Hippocampal formation (tissue), 2 donors: Measurements from ENCODE around the gene HDGFL3.
"Not testable (repeated sequence)": the region's sequence is repeated elsewhere in the genome, so short reads cannot be mapped to it uniquely, and the experiment has no call there.

Source experiments
- DNase-seq, 2 donors: peaks; one replicate each; lab custom pipeline; 2025; lab: John Stamatoyannopoulos, UW

HDGFL3 gene

DNA sequence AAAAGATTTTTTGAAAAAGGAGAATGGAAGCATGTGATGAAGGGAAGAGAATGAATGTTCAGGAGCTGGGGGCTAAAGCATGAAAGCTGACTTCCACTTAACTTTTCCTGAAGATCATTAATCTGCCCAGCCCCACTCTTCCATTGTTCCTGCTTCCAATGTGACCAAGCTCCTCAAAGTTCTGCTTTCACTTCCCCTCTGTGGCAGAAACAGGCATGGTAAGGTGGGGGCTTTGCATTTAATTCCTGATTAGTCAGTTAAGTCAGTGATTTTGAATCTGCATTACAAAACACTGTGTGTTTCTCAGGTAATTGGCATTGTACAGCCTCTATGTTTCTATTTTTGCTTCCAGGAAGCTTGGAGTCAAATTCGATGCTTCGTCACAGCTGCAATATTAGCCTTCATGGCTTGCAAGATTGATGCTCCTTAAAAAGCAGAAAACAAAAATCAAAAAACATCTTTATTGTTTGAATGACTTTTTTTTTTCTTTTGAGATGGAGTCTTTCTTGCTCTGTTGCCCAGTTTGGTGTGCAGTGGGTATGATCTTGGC lies 107.5 kb downstream of the HDGFL3 start:
- DNase-seq = no peak

DNA sequence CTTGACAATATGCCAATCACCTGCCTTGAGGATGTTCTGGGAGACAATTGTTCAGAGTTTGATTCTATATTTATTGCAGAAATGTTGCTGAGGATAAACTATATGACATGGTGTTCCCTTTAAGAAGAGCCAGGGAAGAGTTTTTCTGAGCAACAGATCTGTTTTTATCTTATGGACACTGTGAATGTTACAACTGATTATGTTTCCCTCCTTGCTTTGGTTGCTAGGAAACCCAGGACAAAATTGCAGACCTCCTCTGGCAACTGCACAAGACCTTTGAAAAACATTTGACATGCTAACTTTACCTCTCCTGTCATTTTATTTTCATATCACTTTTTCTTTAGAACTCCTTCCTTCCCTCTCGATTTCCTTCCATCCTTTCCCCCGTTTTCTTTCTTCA lies 108.3 kb downstream of the HDGFL3 start:
- DNase-seq = no peak

DNA sequence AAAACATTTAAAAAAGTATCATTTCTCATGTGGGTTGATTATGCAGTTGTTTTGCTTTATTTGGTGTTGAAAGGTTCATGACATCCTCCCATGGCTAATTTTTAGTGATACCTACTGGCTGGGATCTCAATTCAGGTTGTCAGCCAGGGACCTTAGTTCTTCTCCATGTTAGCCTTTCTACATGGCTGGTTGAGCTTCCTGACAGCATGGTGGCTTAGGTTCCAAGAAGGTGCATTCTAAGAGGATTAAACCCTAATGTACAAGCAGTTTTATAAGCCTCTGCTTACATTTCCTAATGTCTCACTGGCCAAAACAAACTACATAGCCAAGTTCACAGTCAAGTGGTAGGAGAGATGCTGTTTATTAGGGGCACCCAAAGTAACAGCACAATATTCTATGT lies 109.5 kb downstream of the HDGFL3 start:
- DNase-seq = no peak

DNA sequence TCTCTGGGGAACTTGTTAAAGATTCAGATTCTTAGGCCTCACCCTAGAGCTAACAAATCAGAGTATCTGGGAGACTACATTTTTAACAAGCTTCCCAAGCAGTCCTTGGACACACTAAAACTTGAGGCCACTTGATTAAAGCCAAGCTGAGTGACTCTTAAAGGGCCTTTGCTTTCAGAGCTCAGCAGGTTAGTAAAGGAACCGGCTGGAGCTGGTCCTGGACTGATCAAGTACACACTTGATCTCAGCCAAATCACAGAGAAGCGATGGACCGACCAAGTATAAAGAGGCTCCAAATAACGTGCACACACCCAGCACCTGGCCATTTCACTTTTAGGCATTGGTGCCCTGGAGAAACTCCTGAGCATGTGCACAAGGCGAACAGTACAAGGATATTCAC lies 113.0 kb downstream of the HDGFL3 start:
- no peak for DNase-seq

DNA sequence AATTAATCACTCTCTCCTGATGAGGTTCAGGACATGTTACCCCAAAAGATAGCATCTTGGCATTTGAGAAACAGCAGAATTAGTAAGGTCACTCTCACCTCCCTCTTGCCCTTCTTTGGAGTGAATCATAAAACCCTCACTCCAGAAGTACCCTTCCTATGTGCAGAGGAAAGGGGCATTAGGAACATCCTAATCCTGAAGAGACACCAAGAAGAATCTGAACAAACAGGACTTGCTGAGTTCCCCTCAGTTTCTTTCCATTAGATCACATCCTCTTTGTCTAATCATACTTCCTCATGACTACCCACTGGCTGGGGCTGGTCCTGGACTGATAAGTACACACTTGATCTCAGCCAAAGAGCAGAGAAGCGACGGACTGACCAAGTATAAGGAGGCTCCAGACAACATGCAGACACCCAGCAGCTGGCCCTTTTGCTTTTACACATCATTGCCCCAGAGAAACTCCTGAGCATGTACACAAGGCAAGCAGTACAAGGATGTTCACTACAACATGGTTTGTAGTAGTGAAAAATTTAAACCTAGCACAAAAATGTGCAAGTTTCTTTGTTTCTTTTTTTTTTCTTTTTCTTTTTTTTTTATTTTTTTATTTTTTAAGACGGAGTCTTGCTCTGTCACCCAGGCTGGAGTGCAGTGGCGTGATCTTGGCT lies 115.2 kb downstream of the HDGFL3 start:
- peak in 1 of 2 donors; percentile 44 for DNase-seq

DNA sequence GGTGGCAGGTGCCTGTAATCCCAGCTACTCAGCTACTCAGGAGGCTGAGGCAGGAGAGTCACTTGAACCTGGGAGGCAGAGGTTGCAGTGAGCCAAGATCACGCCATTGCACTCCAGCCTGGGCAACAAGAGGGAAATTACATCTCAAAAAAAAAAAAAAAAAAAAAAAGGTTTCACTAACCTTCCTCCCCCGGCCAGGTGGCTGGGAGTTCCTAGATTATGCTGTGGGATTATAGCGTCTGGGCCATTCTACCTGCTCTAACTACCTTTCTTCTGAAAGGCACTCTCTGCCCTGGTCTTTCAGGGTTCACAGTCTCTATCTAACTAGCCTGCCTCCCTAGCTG lies 115.7 kb downstream of the HDGFL3 start:
- DNase-seq = not testable (repeated sequence)

DNA sequence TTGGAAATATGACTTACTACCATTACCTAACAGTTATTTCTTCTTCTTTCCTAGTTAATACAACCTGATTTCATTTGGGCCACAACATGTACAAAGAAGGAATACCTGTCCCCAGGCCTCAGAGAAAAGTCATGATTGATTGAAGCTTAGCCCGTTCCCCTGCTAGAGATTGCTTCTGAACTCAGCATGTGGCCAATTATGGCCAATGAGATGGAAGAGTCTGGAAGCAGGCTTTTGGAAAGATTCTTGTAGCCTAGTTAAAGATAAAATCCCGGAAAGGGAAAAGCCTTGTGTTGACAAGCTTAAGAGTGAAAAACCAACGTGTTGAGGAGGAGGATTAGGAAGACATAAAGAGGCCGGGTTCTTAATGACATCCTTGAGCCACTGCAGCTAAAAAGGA lies 117.2 kb downstream of the HDGFL3 start:
- DNase-seq = no peak

DNA sequence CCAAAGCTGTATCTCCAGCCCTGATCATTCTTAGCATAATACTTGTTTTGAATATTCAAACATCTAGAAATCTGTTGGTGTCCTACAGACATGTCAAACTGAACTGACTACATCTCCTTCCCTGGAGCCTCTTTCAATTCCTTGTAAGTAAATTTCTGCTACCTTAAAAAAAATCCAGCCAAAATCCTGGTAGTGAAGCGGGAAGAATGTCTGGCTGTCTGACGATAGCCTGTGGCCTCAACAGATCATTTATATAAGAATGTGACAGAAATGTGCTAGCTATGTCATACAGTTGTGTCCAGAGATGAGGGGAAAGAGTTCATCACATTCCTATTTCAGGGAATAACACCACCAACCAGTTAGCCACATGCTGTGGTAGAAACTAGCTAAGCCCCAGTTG lies 118.7 kb downstream of the HDGFL3 start:
- no peak for DNase-seq

DNA sequence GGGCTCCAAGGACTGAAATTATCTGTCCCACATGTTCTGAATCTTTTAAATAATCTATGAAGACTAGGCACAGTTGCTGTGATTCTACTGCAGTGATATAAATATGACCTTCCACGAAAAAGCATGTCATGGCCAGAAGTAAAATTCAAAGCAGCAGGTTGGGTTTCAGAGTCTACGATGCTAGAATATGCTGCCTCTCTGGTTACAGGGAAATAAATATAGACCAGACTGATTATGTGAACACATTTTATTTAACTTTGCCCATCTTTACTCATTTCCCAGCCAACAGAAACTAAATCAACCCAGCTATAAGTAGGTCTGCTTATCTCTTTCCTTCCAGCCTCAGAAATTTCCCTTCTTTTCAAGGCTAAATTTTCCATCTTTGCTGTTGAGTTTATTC lies 120.0 kb downstream of the HDGFL3 start:
- no peak for DNase-seq

DNA sequence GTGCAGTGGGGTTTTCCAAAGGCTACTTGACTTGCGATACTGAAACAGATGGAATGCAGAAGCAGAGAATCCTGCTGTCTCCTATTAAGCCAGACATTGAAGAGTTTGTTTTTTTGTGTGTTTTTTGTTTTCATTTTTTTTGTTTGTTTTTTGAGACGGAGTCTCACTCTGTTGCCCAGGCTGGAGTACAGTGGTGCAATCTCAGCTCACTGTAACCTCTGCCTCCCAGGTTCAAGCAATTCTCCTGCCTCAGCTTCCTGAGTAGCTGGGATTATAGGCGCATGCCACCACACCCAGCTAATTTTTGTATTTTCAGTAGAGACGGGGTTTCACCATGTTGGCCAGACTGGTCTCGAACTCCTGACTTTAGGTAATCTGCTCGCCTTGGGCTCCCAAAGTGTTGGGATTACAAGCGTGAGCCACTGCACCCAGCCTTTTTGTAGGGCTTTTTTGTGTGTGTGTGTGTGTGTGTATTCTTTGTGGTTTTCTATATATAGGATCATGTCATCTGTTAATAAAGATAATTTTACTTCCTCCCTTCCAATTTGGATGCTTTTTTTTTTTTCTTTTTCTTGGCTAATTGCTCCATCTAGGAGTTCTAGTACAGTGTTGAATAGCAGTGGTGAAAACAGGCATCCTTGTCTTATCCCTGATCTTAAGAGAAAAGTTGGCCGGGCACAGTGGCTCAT lies 121.6 kb downstream of the HDGFL3 start:
- not testable (repeated sequence) for DNase-seq

DNA sequence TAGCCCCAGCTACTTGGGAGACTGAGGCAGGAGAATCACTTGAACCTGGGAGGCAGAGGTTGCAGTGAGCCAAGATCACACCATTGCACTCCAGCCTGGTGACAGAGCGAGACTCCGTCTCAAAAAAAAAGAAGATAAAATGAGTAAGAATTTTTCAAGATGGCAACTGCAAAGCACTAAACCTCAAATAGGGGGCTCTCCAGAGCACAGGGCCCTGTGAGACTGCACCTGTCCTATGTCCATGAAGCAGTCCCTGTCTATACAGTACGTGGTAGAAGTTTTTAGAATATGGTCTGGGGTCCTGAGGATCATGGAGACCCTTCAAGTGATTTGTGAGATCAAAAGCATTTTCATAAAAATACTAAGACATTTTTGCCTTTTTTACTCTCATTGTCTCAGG lies 122.2 kb downstream of the HDGFL3 start:
- DNase-seq = not testable (repeated sequence)

DNA sequence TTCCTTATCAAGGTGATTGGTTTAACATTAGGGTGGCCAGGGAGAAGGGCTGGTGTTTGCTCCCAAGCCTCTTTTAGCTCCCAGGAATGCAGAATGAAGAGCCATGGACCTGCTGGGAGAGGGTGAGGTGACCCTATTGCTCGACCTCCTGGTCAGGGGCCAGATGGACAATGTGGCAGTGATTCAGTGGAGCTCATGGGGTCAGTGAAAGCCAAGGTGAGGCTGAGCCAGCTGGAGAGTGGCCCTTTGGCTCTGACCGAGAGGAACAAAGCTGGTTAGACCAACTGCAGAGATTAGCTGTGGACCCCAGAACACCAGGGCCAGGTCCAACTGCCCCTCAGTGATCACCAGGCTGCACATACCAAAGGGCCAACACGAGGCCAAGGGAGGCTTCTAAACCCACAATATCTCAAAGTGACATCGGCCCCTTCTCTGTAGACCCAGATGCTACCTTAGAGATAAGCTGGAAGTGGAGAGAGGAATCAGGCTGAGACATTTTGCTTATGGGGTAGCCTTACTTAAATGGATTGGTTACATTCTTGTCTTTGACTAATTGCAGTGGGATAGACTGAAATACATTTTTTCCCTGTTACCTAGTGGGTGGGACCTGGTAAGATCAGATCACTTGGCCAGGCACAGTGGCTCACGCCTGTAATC lies 124.8 kb downstream of the HDGFL3 start:
- DNase-seq = no peak

DNA sequence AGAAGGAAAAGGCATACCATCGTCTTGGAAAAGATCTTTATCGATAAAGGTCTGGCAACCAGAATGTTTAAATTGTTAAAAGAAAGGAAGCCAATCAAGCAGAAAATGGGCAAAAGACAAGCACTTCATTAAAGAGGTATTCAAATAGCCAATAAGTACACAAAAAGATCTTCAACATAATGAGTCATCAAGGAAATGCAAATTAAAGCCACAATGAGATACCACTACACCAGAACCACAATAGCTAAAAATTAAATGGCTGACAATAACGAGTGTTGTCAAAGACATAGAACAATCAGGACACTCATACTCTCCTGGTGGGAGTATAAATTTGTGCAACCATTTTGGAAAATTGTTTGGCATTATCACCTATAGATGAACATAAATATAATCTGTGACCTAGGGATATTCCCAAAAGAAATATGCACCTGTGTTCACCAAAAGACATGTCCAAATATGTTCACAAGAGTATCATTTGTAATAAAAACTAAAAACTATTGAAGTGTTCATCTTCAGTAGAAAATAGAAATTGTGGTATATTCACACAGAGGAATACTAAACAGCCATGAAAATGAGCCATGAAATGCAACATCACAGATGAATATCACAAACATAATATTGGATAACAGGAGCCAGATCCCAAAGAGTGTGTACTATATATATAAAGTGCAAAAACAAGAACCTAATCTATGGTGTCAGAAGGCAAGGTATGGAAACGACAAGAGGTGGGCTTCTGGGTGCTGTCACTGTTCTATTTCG lies 126.2 kb downstream of the HDGFL3 start:
- DNase-seq = no peak

DNA sequence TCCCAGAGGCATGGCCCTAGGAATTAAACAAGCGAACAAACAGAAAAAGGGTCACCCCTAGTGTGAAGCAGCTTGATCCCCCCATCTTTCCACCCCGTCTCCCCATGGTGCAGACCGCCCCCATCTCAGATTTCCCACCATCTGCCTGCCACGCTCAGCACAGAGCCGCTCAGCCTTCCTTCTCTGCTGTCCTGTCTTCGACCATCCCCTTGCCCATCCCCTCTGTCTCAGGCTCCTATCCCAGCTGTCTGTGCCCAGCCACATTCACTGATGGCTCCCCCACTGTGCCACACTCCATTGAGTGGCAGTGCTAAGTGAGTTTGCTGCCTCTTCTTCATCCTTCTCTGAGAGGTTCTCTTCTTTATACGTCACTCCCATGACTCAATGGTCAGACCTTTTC lies 128.9 kb downstream of the HDGFL3 start:
- DNase-seq = no peak
